NCI-H1105 treated with DMSO at 0.1 percent for 48 hours (cell line): ENCODE measurements around the gene GOSR2.
"Not testable (repeated sequence)": the region's sequence is repeated elsewhere in the genome, so short reads cannot be mapped to it uniquely, and the experiment has no call there.

Source experiments
- DNase-seq: peaks from one replicate; lab custom pipeline; 2025; lab: John Stamatoyannopoulos, UW

Gene GOSR2

GRCh38 chr17:46930051-46930450, 7.1 kb downstream of the GOSR2 start:
- no peak for DNase-seq

GRCh38 chr17:46931596-46931995, 8.6 kb downstream of the GOSR2 start:
- DNase-seq: no peak

GRCh38 chr17:46935658-46936266, 12.8 kb downstream of the GOSR2 start:
- no peak for DNase-seq

- peak; percentile 67 for DNase-seq
Measured at GRCh38 chr17:46940692-46941404, 17.9 kb downstream of the GOSR2 start.

- DNase-seq: peak; percentile 55
Measured at GRCh38 chr17:46942441-46943217, 19.7 kb downstream of the GOSR2 start.

DNA sequence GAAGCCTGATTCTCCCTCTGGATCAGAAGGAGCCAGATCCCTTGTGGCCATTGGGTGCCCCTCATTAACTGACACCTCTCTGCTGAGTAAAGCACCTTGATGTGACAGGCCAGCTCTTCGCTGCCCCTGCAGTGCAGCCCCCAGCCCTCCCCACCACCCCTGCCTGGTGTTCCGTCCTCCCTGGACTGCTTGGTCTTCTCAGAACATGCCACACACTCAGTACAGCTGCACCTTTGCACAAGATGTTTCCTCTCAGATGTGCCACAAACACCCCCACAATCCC, 20.2 kb downstream of the GOSR2 start:
- no peak for DNase-seq

- peak; percentile 13 for DNase-seq
Measured at GRCh38 chr17:46943501-46944393, 20.8 kb downstream of the GOSR2 start.

- DNase-seq: no peak
Measured at GRCh38 chr17:46944931-46945330, 22.0 kb downstream of the GOSR2 start.

DNA sequence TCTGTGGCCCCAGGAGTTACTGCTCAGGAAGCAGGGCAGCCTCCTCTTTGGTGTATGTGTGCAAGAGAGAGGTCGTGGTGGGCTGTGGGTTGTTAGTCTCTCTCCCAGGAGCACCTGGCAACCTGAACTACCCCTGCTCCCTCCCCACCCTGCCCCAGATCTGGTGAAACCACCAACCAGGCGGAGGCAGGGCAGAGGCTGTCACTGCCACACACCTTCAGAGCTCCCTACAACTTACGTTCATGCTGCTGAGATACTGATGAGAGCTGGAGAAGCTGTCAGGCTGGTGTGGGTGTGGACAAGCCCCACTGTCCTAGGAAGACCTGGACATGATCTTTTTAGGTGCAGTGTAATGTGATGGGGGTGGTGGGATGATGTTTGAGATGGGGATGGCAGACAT, 24.3 kb downstream of the GOSR2 start:
- DNase-seq: no peak

- no peak for DNase-seq
Measured at GRCh38 chr17:46948544-46948943, 25.6 kb downstream of the GOSR2 start.

- no peak for DNase-seq
Measured at GRCh38 chr17:46949291-46950174, 26.6 kb downstream of the GOSR2 start.

- DNase-seq: no peak
Measured at GRCh38 chr17:46950342-46950996, 27.5 kb downstream of the GOSR2 start.

- DNase-seq: peak; percentile 84
Measured at GRCh38 chr17:46950997-46951621, 28.1 kb downstream of the GOSR2 start.

- no peak for DNase-seq
Measured at GRCh38 chr17:46951706-46952105, 28.7 kb downstream of the GOSR2 start.

DNA sequence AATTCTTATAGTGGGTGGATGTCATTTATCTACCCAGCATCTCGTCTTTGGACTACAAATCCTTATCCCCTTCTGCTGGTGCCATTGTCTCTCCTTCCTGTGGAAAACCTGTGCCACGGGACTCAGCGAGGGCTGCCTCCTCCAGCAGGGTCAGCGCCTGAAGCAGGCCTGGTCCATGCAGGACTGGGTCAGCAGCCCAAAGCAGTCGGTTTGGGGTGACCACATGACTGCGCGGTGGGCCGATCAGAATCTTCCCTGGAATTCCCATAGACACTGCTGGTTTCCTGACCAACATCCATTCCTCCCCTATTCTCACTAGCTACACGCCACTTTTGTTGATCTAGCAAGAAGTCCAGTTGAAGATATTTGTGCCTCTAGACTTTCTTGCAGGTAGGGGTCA, 29.2 kb downstream of the GOSR2 start:
- no peak for DNase-seq

GRCh38 chr17:46953191-46953590, 30.2 kb downstream of the GOSR2 start:
- DNase-seq: not testable (repeated sequence)

DNA sequence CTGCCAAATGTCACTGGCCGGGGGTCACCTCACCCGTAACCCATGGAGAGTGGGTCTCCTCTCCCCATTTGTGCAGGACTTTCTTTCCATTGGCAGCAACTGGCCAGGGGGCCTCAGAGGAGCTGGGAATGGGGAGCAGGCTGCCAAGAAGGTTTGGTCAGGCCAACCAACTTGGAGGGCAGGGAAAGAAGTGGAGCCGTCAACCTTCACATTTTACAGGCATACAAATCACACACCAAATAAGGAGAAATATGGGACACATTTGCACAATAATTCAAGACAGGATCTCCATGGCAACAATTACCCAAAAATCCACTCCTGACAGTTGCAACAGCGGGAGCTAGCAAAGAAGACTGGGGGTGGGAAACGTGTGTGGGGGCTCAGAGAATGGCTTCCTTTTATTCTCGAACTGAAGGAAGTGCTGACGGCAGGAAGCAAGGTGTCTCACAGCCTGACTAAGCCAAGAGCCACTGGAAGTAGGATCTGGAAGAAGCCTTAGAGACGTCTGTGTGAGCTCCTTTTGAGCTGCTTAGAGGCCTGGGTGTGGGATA, 35.2 kb downstream of the GOSR2 start:
- no peak for DNase-seq

- no peak for DNase-seq
Measured at GRCh38 chr17:46960152-46960551, 37.2 kb downstream of the GOSR2 start.

DNA sequence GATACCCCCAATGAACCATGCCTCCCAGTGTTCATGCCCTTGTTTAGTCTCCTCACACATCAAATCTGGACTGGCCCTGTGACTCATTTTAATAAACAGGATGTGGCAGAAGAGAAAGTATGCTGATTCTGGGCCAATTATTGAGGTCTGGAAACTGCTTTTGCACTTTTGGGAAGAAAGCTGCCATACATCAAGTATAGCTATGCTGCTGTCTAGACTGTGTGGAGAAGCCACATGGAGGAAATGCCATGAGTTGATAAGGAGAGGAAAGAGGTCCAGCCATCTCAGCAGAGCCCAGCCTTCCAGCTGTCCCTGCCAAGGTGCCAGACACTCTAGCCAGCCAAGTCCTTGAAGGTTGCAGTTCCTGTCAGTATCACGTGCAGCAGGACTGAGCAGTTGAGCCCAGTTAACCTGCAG, 39.4 kb downstream of the GOSR2 start:
- no peak for DNase-seq

DNA sequence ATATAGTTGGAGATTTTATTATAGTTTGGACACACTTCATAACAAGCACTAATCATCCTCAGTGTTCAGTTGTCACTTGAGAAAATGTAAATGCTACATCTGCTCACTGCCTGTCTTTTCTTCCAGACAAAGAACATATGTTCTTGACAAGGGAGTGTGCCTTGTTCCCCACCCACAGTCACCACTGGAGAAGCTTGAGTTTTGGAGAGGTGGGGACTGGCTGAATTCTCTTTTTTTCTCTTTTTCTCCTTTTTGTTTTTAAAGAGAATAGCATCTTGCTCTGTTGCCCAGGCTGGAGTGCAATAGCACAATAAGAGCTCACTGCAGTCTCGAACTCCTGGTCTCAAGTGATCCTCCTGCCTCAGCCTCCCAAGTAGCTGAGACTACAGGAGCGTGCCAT, 40.6 kb downstream of the GOSR2 start:
- DNase-seq: no peak
